ENCODE measurements around the gene CFAP77. TPM values are rescaled to one million over a fixed set of nuclear protein-coding genes. Genes with fewer than 3 reads are reported as not detected.
A peak's percentile ranks its signal among the peaks of the same experiment; 100 is the strongest.

The CFAP77 gene
- total RNA-seq, 3 donors from 2014 or later = not detected

GRCh38 chr9:132395560-132395959 lies 14.5 kb upstream of the CFAP77 start:
- H3K27ac ChIP-seq = no peak overlapping the region
- no peak for DNase-seq (ENCODE audit: low spot score in 2 of 2)
- peaks cover 8% of the 10 kb centered on the region for H3K36me3 ChIP-seq
- H3K4me1 ChIP-seq = no peaks in the 10 kb centered on the region
- no peak for TF ChIP-seq POLR2AphosphoS5 (IDR thresholded peaks at IDR 0.05)
- TF ChIP-seq CTCF (IDR thresholded peaks at IDR 0.05) = no peak
- H3K27me3 ChIP-seq = no peaks in the 10 kb centered on the region
- H3K9me3 ChIP-seq = no peaks in the 10 kb centered on the region
- intact Hi-C loops (cut with DNase I; ENCODE audit: low total_unique reads) = no loop called here
- H3K4me3 ChIP-seq = no peak overlapping the region

GRCh38 chr9:132401824-132402223 lies 8.2 kb upstream of the CFAP77 start:
- intact Hi-C loops (cut with DNase I; ENCODE audit: low total_unique reads) = loop anchor here (10.0 kb wide), 1 partner anchor 393 kb away; no protein-coding TSS in a partner anchor
- H3K36me3 ChIP-seq = no peaks in the 10 kb centered on the region
- no peak for DNase-seq (ENCODE audit: low spot score in 2 of 2)
- no peak for TF ChIP-seq CTCF (IDR thresholded peaks at IDR 0.05)
- H3K27me3 ChIP-seq = no peaks in the 10 kb centered on the region
- no peak overlapping the region for H3K4me3 ChIP-seq
- no peak overlapping the region for H3K27ac ChIP-seq
- no peaks in the 10 kb centered on the region for H3K9me3 ChIP-seq
- H3K4me1 ChIP-seq = peaks cover 0 to 8% of the 10 kb centered on the region in 2 donors

GRCh38 chr9:132404228-132404881 lies 5.7 kb upstream of the CFAP77 start:
- DNase-seq (ENCODE audit: low spot score in 2 of 2) = no peak
- Histone ChIP-seq H3K27ac (no peak overlapping the region), H3K4me1 (peaks cover 0 to 8% of the 10 kb centered on the region in 2 donors), H3K36me3 (no peaks in the 10 kb centered on the region), H3K27me3 (no peaks in the 10 kb centered on the region), H3K9me3 (no peaks in the 10 kb centered on the region), H3K4me3 (no peak overlapping the region)
- TF ChIP-seq CTCF (IDR thresholded peaks at IDR 0.05) = no peak
- TF ChIP-seq POLR2A (IDR thresholded peaks at IDR 0.05) = no peak
- TF ChIP-seq POLR2AphosphoS5 (IDR thresholded peaks at IDR 0.05) = no peak
- intact Hi-C loops (cut with DNase I; ENCODE audit: low total_unique reads) = loop anchor here (10.0 kb wide), 1 partner anchor 390 kb away; no protein-coding TSS in a partner anchor

- intact Hi-C loops (cut with DNase I; ENCODE audit: low total_unique reads) = loop anchor here (10.0 kb wide), 1 partner anchor 388 kb away; no protein-coding TSS in a partner anchor
- no peak for TF ChIP-seq CTCF (IDR thresholded peaks at IDR 0.05)
- TF ChIP-seq POLR2A (IDR thresholded peaks at IDR 0.05) = peak; percentile 20
- TF ChIP-seq POLR2AphosphoS5 (IDR thresholded peaks at IDR 0.05) = peak; percentile 74 to 91 (median 87)
- peak within 1 kb of the TSS; percentile 66 to 79 (median 72) for H3K4me3 ChIP-seq
- peaks cover 0 to 19% of the 10 kb centered on the region in 2 donors for H3K27me3 ChIP-seq
- H3K9me3 ChIP-seq = no peaks in the 10 kb centered on the region
- peak within 1 kb of the TSS; percentile 26 to 36 for H3K27ac ChIP-seq
- no peaks in the 10 kb centered on the region for H3K36me3 ChIP-seq
- DNase-seq (ENCODE audit: low spot score in 2 of 2) = peak; percentile 80 to 86
- H3K4me1 ChIP-seq = peaks cover 0 to 13% of the 10 kb centered on the region in 2 donors
Observed at GRCh38 chr9:132406554-132407122, 3.4 kb upstream of the CFAP77 start, which contains the start of gene TTF1. TTF1 (minus strand) TSS chr9:132406840; CDS start chr9:132402821, 4,019 bp downstream.

- peak overlapping the region in 1 of 2 donors; percentile 26 for H3K27ac ChIP-seq
- intact Hi-C loops (cut with DNase I; ENCODE audit: low total_unique reads) = loop anchor here (10.0 kb wide), 1 partner anchor 388 kb away; no protein-coding TSS in a partner anchor
- no peak for TF ChIP-seq CTCF (IDR thresholded peaks at IDR 0.05)
- TF ChIP-seq POLR2AphosphoS5 (IDR thresholded peaks at IDR 0.05) = no peak
- TF ChIP-seq POLR2A (IDR thresholded peaks at IDR 0.05) = no peak
- H3K4me3 ChIP-seq = peak overlapping the region; percentile 66 to 79 (median 72)
- H3K9me3 ChIP-seq = no peaks in the 10 kb centered on the region
- peaks cover 0 to 25% of the 10 kb centered on the region in 2 donors for H3K27me3 ChIP-seq
- H3K4me1 ChIP-seq = peaks cover 0 to 13% of the 10 kb centered on the region in 2 donors
- H3K36me3 ChIP-seq = no peaks in the 10 kb centered on the region
- DNase-seq (ENCODE audit: low spot score in 2 of 2) = no peak
Observed at GRCh38 chr9:132407196-132407595, 2.8 kb upstream of the CFAP77 start.

All from breast epithelium (tissue), 4 donors.